ENCODE measurements around the gene ZNF860.

The ZNF860 gene

GRCh38 chr3:31960793-31961431 lies 20.6 kb upstream of the ZNF860 start:
- peak overlapping the region; percentile 77 for H3K4me3 ChIP-seq (ENCODE audit: low read depth, low read length)
- H3K79me2 ChIP-seq (ENCODE audit: control insufficient read depth, insufficient read depth, low read length, unreplicated experiment) = peaks cover 32% of the 10 kb centered on the region

GRCh38 chr3:31962801-31963205 lies 18.7 kb upstream of the ZNF860 start:
- H3K79me2 ChIP-seq (ENCODE audit: control insufficient read depth, insufficient read depth, low read length, unreplicated experiment) = peaks cover 37% of the 10 kb centered on the region
- peaks cover 52% of the 10 kb centered on the region for H3K4me1 ChIP-seq (ENCODE audit: control insufficient read depth, insufficient read depth, low read length, unreplicated experiment)

More at GRCh38 chr3:31960793-31961431, 20.6 kb upstream of the ZNF860 start:
- Histone ChIP-seq H3K27me3 (ENCODE audit: insufficient read depth, low read length) (no peaks in the 10 kb centered on the region), H3K4me1 (ENCODE audit: control insufficient read depth, insufficient read depth, low read length, unreplicated experiment) (peaks cover 42% of the 10 kb centered on the region), H3K27ac (ENCODE audit: low read depth, low read length) (peak overlapping the region; percentile 68), H2AFZ (ENCODE audit: low read length, unreplicated experiment) (peak overlapping the region; percentile 39), H3K36me3 (ENCODE audit: insufficient read depth, low read length) (no peaks in the 10 kb centered on the region)

GRCh38 chr3:31966978-31967591 lies 14.5 kb upstream of the ZNF860 start:
- H3K4me3 ChIP-seq (ENCODE audit: low read depth, low read length) = peak overlapping the region; percentile 73; the same call in 1 of the 2 replicates
- H3K4me1 ChIP-seq (ENCODE audit: control insufficient read depth, insufficient read depth, low read length, unreplicated experiment) = peaks cover 44% of the 10 kb centered on the region
- no peaks in the 10 kb centered on the region for H3K27me3 ChIP-seq (ENCODE audit: insufficient read depth, low read length)
- H3K79me2 ChIP-seq (ENCODE audit: control insufficient read depth, insufficient read depth, low read length, unreplicated experiment) = peaks cover 18% of the 10 kb centered on the region
- H2AFZ ChIP-seq (ENCODE audit: low read length, unreplicated experiment) = no peak overlapping the region
- peak overlapping the region; percentile 98 for H3K27ac ChIP-seq (ENCODE audit: low read depth, low read length)
- H3K36me3 ChIP-seq (ENCODE audit: insufficient read depth, low read length) = no peaks in the 10 kb centered on the region

More at GRCh38 chr3:31962801-31963205, 18.7 kb upstream of the ZNF860 start:
- Histone ChIP-seq H3K4me3 (ENCODE audit: low read depth, low read length) (no peak overlapping the region), H3K36me3 (ENCODE audit: insufficient read depth, low read length) (no peaks in the 10 kb centered on the region), H3K27me3 (ENCODE audit: insufficient read depth, low read length) (no peaks in the 10 kb centered on the region), H2AFZ (ENCODE audit: low read length, unreplicated experiment) (no peak overlapping the region), H3K27ac (ENCODE audit: low read depth, low read length) (peak overlapping the region; percentile 46)

GRCh38 chr3:31967592-31967991 lies 14.0 kb upstream of the ZNF860 start:
- Histone ChIP-seq H3K36me3 (ENCODE audit: insufficient read depth, low read length) (no peaks in the 10 kb centered on the region), H3K27ac (ENCODE audit: low read depth, low read length) (peak overlapping the region; percentile 98), H3K27me3 (ENCODE audit: insufficient read depth, low read length) (no peaks in the 10 kb centered on the region), H3K79me2 (ENCODE audit: control insufficient read depth, insufficient read depth, low read length, unreplicated experiment) (peaks cover 18% of the 10 kb centered on the region), H2AFZ (ENCODE audit: low read length, unreplicated experiment) (no peak overlapping the region), H3K4me1 (ENCODE audit: control insufficient read depth, insufficient read depth, low read length, unreplicated experiment) (peaks cover 41% of the 10 kb centered on the region), H3K4me3 (ENCODE audit: low read depth, low read length) (peak overlapping the region; percentile 73)

GRCh38 chr3:31968369-31968926 lies 13.1 kb upstream of the ZNF860 start:
- Histone ChIP-seq H3K27me3 (ENCODE audit: insufficient read depth, low read length) (no peaks in the 10 kb centered on the region), H3K4me3 (ENCODE audit: low read depth, low read length) (peak overlapping the region; percentile 73), H2AFZ (ENCODE audit: low read length, unreplicated experiment) (peak overlapping the region; percentile 47), H3K4me1 (ENCODE audit: control insufficient read depth, insufficient read depth, low read length, unreplicated experiment) (peaks cover 32% of the 10 kb centered on the region), H3K27ac (ENCODE audit: low read depth, low read length) (peak overlapping the region; percentile 98), H3K36me3 (ENCODE audit: insufficient read depth, low read length) (no peaks in the 10 kb centered on the region), H3K79me2 (ENCODE audit: control insufficient read depth, insufficient read depth, low read length, unreplicated experiment) (peaks cover 25% of the 10 kb centered on the region)

- Histone ChIP-seq H3K4me1 (ENCODE audit: control insufficient read depth, insufficient read depth, low read length, unreplicated experiment) (peaks cover 32% of the 10 kb centered on the region), H3K27ac (ENCODE audit: low read depth, low read length) (peak overlapping the region; percentile 98), H3K4me3 (ENCODE audit: low read depth, low read length) (peak overlapping the region; percentile 73), H2AFZ (ENCODE audit: low read length, unreplicated experiment) (peak overlapping the region; percentile 47), H3K27me3 (ENCODE audit: insufficient read depth, low read length) (no peaks in the 10 kb centered on the region), H3K79me2 (ENCODE audit: control insufficient read depth, insufficient read depth, low read length, unreplicated experiment) (peaks cover 22% of the 10 kb centered on the region), H3K36me3 (ENCODE audit: insufficient read depth, low read length) (no peaks in the 10 kb centered on the region)
Measured at GRCh38 chr3:31968927-31969418, 12.6 kb upstream of the ZNF860 start.

- Histone ChIP-seq H3K4me1 (ENCODE audit: control insufficient read depth, insufficient read depth, low read length, unreplicated experiment) (peaks cover 29% of the 10 kb centered on the region), H2AFZ (ENCODE audit: low read length, unreplicated experiment) (no peak overlapping the region), H3K27me3 (ENCODE audit: insufficient read depth, low read length) (no peaks in the 10 kb centered on the region), H3K36me3 (ENCODE audit: insufficient read depth, low read length) (no peaks in the 10 kb centered on the region), H3K79me2 (ENCODE audit: control insufficient read depth, insufficient read depth, low read length, unreplicated experiment) (peaks cover 14% of the 10 kb centered on the region), H3K27ac (ENCODE audit: low read depth, low read length) (no peak overlapping the region), H3K4me3 (ENCODE audit: low read depth, low read length) (no peak overlapping the region)
Measured at GRCh38 chr3:31971607-31972006, 9.9 kb upstream of the ZNF860 start.

- peaks cover 13% of the 10 kb centered on the region for H3K79me2 ChIP-seq (ENCODE audit: control insufficient read depth, insufficient read depth, low read length, unreplicated experiment)
- H3K27me3 ChIP-seq (ENCODE audit: insufficient read depth, low read length) = no peaks in the 10 kb centered on the region
- H2AFZ ChIP-seq (ENCODE audit: low read length, unreplicated experiment) = no peak overlapping the region
- no peak overlapping the region for H3K27ac ChIP-seq (ENCODE audit: low read depth, low read length)
- H3K4me3 ChIP-seq (ENCODE audit: low read depth, low read length) = no peak overlapping the region
- no peaks in the 10 kb centered on the region for H3K36me3 ChIP-seq (ENCODE audit: insufficient read depth, low read length)
- peaks cover 18% of the 10 kb centered on the region for H3K4me1 ChIP-seq (ENCODE audit: control insufficient read depth, insufficient read depth, low read length, unreplicated experiment)
Measured at GRCh38 chr3:31973081-31973480, 8.5 kb upstream of the ZNF860 start.

GRCh38 chr3:31973837-31974236 lies 7.7 kb upstream of the ZNF860 start:
- H3K27me3 ChIP-seq (ENCODE audit: insufficient read depth, low read length) = no peaks in the 10 kb centered on the region
- peaks cover 18% of the 10 kb centered on the region for H3K79me2 ChIP-seq (ENCODE audit: control insufficient read depth, insufficient read depth, low read length, unreplicated experiment)
- no peak overlapping the region for H3K4me3 ChIP-seq (ENCODE audit: low read depth, low read length)
- peaks cover 19% of the 10 kb centered on the region for H3K4me1 ChIP-seq (ENCODE audit: control insufficient read depth, insufficient read depth, low read length, unreplicated experiment)
- H3K36me3 ChIP-seq (ENCODE audit: insufficient read depth, low read length) = no peaks in the 10 kb centered on the region
- no peak overlapping the region for H2AFZ ChIP-seq (ENCODE audit: low read length, unreplicated experiment)
- H3K27ac ChIP-seq (ENCODE audit: low read depth, low read length) = no peak overlapping the region

GRCh38 chr3:31974471-31974870 lies 7.1 kb upstream of the ZNF860 start:
- Histone ChIP-seq H3K79me2 (ENCODE audit: control insufficient read depth, insufficient read depth, low read length, unreplicated experiment) (peaks cover 21% of the 10 kb centered on the region), H3K27me3 (ENCODE audit: insufficient read depth, low read length) (no peaks in the 10 kb centered on the region), H3K27ac (ENCODE audit: low read depth, low read length) (no peak overlapping the region), H3K4me1 (ENCODE audit: control insufficient read depth, insufficient read depth, low read length, unreplicated experiment) (peaks cover 20% of the 10 kb centered on the region), H3K4me3 (ENCODE audit: low read depth, low read length) (no peak overlapping the region), H2AFZ (ENCODE audit: low read length, unreplicated experiment) (no peak overlapping the region), H3K36me3 (ENCODE audit: insufficient read depth, low read length) (no peaks in the 10 kb centered on the region)

All from ACC112 (cell line).